K562 (cell line): ENCODE results near the gene CD74.

ENCODE experiments used
- IRF1 ChIP-seq: sonication (generic); formaldehyde crosslinking; IDR thresholded peaks from 2 replicates; pipeline ENCODE4 v1.8.0; 2022; ENCODE audit warnings: missing genetic modification reagents, mild to moderate bottlenecking, borderline replicate concordance
- JUNB ChIP-seq: fragments of 450-650 bp; formaldehyde crosslinking; conservative IDR thresholded peaks from 2 replicates; pipeline ENCODE4 v1.4.0; 2020; ENCODE audit warnings: mild to moderate bottlenecking
- MYC ChIP-seq, 2 experiments: fragments of 250-450 bp in 1 of 2; sonication (Bioruptor Pico) in 1 of 2; IDR thresholded peaks; 2 replicates each; pipeline versions ENCODE4 v1.5.1 to v1.6.1; 2012 to 2021; ENCODE audit warnings: low read depth in 2 of 2, borderline replicate concordance in 1 of 2, improper control_type of control experiment in 1 of 2, low read length in 1 of 2, mild to moderate bottlenecking in 1 of 2, moderate library complexity in 1 of 2
- PBX2 ChIP-seq, 2 experiments: IDR thresholded peaks in 1 of 2; conservative IDR thresholded peaks in 1 of 2; 2 replicates each; pipeline ENCODE4 v1.6.1; 2016; ENCODE audit warnings: low read depth in 2 of 2, mild to moderate bottlenecking in 1 of 2, missing compliant biosample characterization in 1 of 2, missing genetic modification characterization in 1 of 2, moderate library complexity in 1 of 2
- RERE ChIP-seq: sonication (generic); formaldehyde crosslinking; IDR thresholded peaks from 2 replicates; pipeline ENCODE4 v1.8.0; 2023; ENCODE audit warnings: missing genetic modification reagents, mild to moderate bottlenecking, borderline replicate concordance
- ZBTB11 ChIP-seq, 3 experiments: fragments of 200-800 bp in 1 of 3; fragments of 250-450 bp in 1 of 3; fragments of 450-650 bp in 1 of 3; sonication (Bioruptor Pico) in 1 of 3; sonication (Bioruptor generic) in 1 of 3; formaldehyde crosslinking in 1 of 3; IDR thresholded peaks; 2 replicates each; pipeline versions ENCODE4 v1.6.1 to v1.8.0; 2016 to 2022; ENCODE audit warnings: mild to moderate bottlenecking in 2 of 3, missing genetic modification characterization in 2 of 3, missing compliant biosample characterization in 1 of 3, moderate library complexity in 1 of 3
- ZEB2 ChIP-seq: fragments of 450-650 bp; IDR thresholded peaks from 2 replicates; pipeline ENCODE4 v1.6.1; 2016

- peak in 1 of 3 experiments; percentile 56; a peak in 2 of 6 replicates for TF ChIP-seq ZBTB11 (CRISPR knock-in tag; IDR thresholded peaks at IDR 0.05)
- TF ChIP-seq ZEB2, result no peak
- TF ChIP-seq MYC (IDR thresholded peaks at IDR 0.05; ENCODE audit: low read depth, low read length), result no peak
- TF ChIP-seq MYC (CRISPR knock-in tag; IDR thresholded peaks at IDR 0.05; ENCODE audit: borderline replicate concordance, low read depth), result no peak
- TF ChIP-seq PBX2 (CRISPR knock-in tag; IDR thresholded peaks at IDR 0.05; ENCODE audit: low read depth), result no peak
- no peak for TF ChIP-seq PBX2 (tag; conservative IDR thresholded peaks at IDR 0.05; ENCODE audit: low read depth)
- no peak for TF ChIP-seq RERE (CRISPR knock-in tag)
- TF ChIP-seq JUNB (CRISPR knock-in tag), result no peak
- TF ChIP-seq IRF1 (CRISPR knock-in tag), result no peak
These were observed at the start of gene CD74 for GRCh38 chr5:150412319-150413175.
